GM12878 (cell line): ENCODE results near the gene PINLYP. TPM values are rescaled to one million over a fixed set of nuclear protein-coding genes. Genes with fewer than 3 reads are reported as not detected.
A peak's percentile ranks its signal among the peaks of the same experiment; 100 is the strongest.

Experiments
- ATF3 ChIP-seq: IDR thresholded peaks from 2 replicates; pipeline ENCODE4 v1.6.1; 2011; ENCODE audit warnings: low read depth, mild to moderate bottlenecking, low read length, moderate library complexity, borderline replicate concordance; ENCODE audit errors: extremely low read depth
- BMI1 ChIP-seq: fragments of 450-650 bp; IDR thresholded peaks from 2 replicates; pipeline ENCODE4 v1.6.1; 2016; ENCODE audit warnings: mild to moderate bottlenecking, moderate library complexity, borderline replicate concordance
- CBX3 ChIP-seq: fragments of 200-600 bp; sonication (generic); IDR thresholded peaks from 2 replicates; pipeline ENCODE4 v1.6.1; 2016; ENCODE audit warnings: low read depth, borderline replicate concordance
- CHD1 ChIP-seq: IDR thresholded peaks from 2 replicates; pipeline ENCODE4 v1.6.1; 2012; ENCODE audit warnings: low read depth, low read length, improper control_type of control experiment
- HSF1 ChIP-seq: fragments of 150-350 bp; IDR thresholded peaks from 2 replicates; pipeline ENCODE4 v1.6.1; 2014; ENCODE audit warnings: mild to moderate bottlenecking, low read depth, low read length
- KLF5 ChIP-seq: fragments of 450-650 bp; IDR thresholded peaks from 2 replicates; pipeline ENCODE4 v1.6.1; 2014; ENCODE audit warnings: mild to moderate bottlenecking; ENCODE audit not compliant: partially characterized antibody
- LARP7 ChIP-seq: fragments of 450-650 bp; IDR thresholded peaks from 2 replicates; pipeline ENCODE4 v1.6.1; 2017; ENCODE audit warnings: mild to moderate bottlenecking
- NBN ChIP-seq: fragments of 450-650 bp; IDR thresholded peaks from 2 replicates; pipeline ENCODE4 v1.6.1; 2016
- NFIC ChIP-seq: IDR thresholded peaks from 2 replicates; pipeline ENCODE4 v1.6.1; 2012; ENCODE audit warnings: low read depth, mild to moderate bottlenecking, inconsistent platforms, low read length, moderate library complexity
- RAD21 ChIP-seq: IDR thresholded peaks from 2 replicates; pipeline ENCODE4 v1.6.1; 2011; ENCODE audit warnings: mild to moderate bottlenecking, low read depth, low read length, moderate library complexity; ENCODE audit not compliant: insufficient read depth
- RBBP5 ChIP-seq: fragments of 200-600 bp; sonication (generic); conservative IDR thresholded peaks from 2 replicates; pipeline ENCODE4 v1.6.1; 2016
- RFX5 ChIP-seq: IDR thresholded peaks from 2 replicates; pipeline ENCODE4 v1.6.1; 2011; ENCODE audit warnings: low read depth, low read length, improper control_type of control experiment
- SIN3A ChIP-seq: IDR thresholded peaks from 2 replicates; pipeline ENCODE4 v1.6.1; 2012; ENCODE audit warnings: low read depth, low read length, improper control_type of control experiment
- WRNIP1 ChIP-seq: IDR thresholded peaks from 2 replicates; pipeline ENCODE4 v1.6.1; 2011; ENCODE audit warnings: low read depth, low read length, improper control_type of control experiment, borderline replicate concordance
- YBX1 ChIP-seq: fragments of 450-650 bp; IDR thresholded peaks from 2 replicates; pipeline ENCODE4 v1.6.1; 2016; ENCODE audit warnings: antibody characterized with exemption
- polyA plus RNA-seq, 11 experiments: library from polyadenylated mRNA; depleted of rRNA in 4 of 11; unstranded in 6 of 11; stranded (reverse) in 5 of 11; fragments of >200 nt; fragmentation: Nextera tagmentation in 4 of 11; fragmentation: Illumina TruSeq in 1 of 11; extraction: Ambion mirVana in 4 of 11; extraction: Trizol in 1 of 11; gene quantifications; 1 replicate in 1 of 11; 2 replicates in 10 of 11; pipeline versions ENCODE4 v1.2.1 to v1.2.3, GENCODE V29; 2011 to 2016; ENCODE audit warnings: inconsistent platforms in 2 of 11, missing spikeins in 2 of 11, low read depth in 1 of 11
- total RNA-seq, 4 experiments: library from RNA; depleted of rRNA in 3 of 4; stranded (reverse); fragments of >200 nt in 3 of 4; fragmentation: Illumina TruSeq in 1 of 4; extraction: Trizol in 1 of 4; gene quantifications; 2 replicates each; pipeline versions ENCODE4 v1.2.1 to v1.2.3, GENCODE V29; 2013 to 2021
- TF ChIP-seq, protein P1 (sequence below): fragments of 450-650 bp; IDR thresholded peaks from 2 replicates; pipeline ENCODE4 v1.6.1; 2014; ENCODE audit warnings: mild to moderate bottlenecking
- TF ChIP-seq, protein P2 (sequence below): fragments of 450-650 bp; IDR thresholded peaks from 2 replicates; pipeline ENCODE4 v1.6.1; 2018; ENCODE audit warnings: borderline replicate concordance, mild to moderate bottlenecking; ENCODE audit not compliant: partially characterized antibody
- TF ChIP-seq, protein P3 (sequence below): fragments of 450-650 bp; IDR thresholded peaks from 2 replicates; pipeline ENCODE4 v1.6.1; 2017; ENCODE audit warnings: borderline replicate concordance
- TF ChIP-seq, protein P4 (sequence below): fragments of 450-650 bp; formaldehyde crosslinking; IDR thresholded peaks from 2 replicates; pipeline ENCODE4 v1.5.0; 2022; ENCODE audit warnings: mild to moderate bottlenecking, missing genetic modification characterization

PINLYP gene
- total and polyA plus RNA-seq, 10 of the 15 experiments (the other 5 are each of a cell fraction or from before 2014, with no cell fraction given), result 1.0 to 26.9 (median 11.4) TPM

DNA sequence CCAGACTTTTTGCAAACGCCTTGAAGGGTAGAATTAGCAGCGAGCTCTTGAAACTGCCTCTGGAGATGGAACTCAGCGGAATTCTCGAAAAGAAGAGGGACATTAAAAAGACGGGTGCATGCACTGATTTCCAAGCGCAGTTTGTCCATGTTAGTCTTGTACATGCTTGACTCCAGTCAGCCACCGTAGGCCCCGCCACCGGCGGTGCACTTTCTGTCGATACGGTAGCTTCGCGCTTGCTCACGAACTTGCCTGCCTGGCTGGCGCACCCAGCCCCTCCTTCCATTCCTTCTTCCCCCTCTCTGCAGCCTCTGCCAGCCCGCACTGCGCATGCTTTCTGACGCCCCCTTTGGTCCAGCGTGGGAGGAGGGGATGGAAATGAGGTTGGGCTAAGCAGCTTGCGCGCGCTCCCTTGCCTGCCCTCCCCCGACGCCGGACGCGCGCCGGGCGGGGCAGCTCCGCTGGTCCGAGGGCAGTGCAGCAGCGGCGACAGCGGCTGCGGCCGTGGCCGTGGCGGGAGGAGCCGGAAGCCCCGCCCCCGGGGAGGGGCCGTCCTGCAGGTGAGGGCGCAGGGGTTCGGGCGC, 42.5 kb upstream of the PINLYP start, which contains the start of gene ZNF575 (continued):
- no peak for TF ChIP-seq WRNIP1
- TF ChIP-seq ATF3, result no peak
- TF ChIP-seq CBX3, result no peak
- TF ChIP-seq YBX1, result no peak
- TF ChIP-seq, protein P1, sequence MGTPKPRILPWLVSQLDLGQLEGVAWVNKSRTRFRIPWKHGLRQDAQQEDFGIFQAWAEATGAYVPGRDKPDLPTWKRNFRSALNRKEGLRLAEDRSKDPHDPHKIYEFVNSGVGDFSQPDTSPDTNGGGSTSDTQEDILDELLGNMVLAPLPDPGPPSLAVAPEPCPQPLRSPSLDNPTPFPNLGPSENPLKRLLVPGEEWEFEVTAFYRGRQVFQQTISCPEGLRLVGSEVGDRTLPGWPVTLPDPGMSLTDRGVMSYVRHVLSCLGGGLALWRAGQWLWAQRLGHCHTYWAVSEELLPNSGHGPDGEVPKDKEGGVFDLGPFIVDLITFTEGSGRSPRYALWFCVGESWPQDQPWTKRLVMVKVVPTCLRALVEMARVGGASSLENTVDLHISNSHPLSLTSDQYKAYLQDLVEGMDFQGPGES, result no peak
- TF ChIP-seq, protein P2, sequence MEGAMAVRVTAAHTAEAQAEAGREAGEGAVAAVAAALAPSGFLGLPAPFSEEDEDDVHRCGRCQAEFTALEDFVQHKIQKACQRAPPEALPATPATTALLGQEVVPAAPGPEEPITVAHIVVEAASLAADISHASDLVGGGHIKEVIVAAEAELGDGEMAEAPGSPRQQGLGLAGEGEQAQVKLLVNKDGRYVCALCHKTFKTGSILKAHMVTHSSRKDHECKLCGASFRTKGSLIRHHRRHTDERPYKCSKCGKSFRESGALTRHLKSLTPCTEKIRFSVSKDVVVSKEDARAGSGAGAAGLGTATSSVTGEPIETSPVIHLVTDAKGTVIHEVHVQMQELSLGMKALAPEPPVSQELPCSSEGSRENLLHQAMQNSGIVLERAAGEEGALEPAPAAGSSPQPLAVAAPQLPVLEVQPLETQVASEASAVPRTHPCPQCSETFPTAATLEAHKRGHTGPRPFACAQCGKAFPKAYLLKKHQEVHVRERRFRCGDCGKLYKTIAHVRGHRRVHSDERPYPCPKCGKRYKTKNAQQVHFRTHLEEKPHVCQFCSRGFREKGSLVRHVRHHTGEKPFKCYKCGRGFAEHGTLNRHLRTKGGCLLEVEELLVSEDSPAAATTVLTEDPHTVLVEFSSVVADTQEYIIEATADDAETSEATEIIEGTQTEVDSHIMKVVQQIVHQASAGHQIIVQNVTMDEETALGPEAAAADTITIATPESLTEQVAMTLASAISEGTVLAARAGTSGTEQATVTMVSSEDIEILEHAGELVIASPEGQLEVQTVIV, result no peak
- TF ChIP-seq RAD21, result no peak
- TF ChIP-seq SIN3A, result peak; percentile 43; the same call in 1 of the 2 replicates
- peak; percentile 50 for TF ChIP-seq KLF5
- no peak for TF ChIP-seq RBBP5
- no peak for TF ChIP-seq CHD1
- TF ChIP-seq, protein P3, sequence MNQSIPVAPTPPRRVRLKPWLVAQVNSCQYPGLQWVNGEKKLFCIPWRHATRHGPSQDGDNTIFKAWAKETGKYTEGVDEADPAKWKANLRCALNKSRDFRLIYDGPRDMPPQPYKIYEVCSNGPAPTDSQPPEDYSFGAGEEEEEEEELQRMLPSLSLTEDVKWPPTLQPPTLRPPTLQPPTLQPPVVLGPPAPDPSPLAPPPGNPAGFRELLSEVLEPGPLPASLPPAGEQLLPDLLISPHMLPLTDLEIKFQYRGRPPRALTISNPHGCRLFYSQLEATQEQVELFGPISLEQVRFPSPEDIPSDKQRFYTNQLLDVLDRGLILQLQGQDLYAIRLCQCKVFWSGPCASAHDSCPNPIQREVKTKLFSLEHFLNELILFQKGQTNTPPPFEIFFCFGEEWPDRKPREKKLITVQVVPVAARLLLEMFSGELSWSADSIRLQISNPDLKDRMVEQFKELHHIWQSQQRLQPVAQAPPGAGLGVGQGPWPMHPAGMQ, result no peak
- TF ChIP-seq HSF1, result no peak
- peak; percentile 89; the same call in 1 of the 2 replicates for TF ChIP-seq LARP7
- no peak for TF ChIP-seq NFIC
- no peak; the same call in 1 of the 2 replicates for TF ChIP-seq NBN
- TF ChIP-seq, protein P4, sequence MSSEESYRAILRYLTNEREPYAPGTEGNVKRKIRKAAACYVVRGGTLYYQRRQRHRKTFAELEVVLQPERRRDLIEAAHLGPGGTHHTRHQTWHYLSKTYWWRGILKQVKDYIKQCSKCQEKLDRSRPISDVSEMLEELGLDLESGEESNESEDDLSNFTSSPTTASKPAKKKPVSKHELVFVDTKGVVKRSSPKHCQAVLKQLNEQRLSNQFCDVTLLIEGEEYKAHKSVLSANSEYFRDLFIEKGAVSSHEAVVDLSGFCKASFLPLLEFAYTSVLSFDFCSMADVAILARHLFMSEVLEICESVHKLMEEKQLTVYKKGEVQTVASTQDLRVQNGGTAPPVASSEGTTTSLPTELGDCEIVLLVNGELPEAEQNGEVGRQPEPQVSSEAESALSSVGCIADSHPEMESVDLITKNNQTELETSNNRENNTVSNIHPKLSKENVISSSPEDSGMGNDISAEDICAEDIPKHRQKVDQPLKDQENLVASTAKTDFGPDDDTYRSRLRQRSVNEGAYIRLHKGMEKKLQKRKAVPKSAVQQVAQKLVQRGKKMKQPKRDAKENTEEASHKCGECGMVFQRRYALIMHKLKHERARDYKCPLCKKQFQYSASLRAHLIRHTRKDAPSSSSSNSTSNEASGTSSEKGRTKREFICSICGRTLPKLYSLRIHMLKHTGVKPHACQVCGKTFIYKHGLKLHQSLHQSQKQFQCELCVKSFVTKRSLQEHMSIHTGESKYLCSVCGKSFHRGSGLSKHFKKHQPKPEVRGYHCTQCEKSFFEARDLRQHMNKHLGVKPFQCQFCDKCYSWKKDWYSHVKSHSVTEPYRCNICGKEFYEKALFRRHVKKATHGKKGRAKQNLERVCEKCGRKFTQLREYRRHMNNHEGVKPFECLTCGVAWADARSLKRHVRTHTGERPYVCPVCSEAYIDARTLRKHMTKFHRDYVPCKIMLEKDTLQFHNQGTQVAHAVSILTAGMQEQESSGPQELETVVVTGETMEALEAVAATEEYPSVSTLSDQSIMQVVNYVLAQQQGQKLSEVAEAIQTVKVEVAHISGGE (CRISPR knock-in tag), result no peak
- TF ChIP-seq BMI1, result no peak
- TF ChIP-seq RFX5, result no peak
